HG02943 (cell line): Measurements from ENCODE around the gene PRDM16.

Experiments used
- ATAC-seq: cut with Tn5 transposase; IDR thresholded peaks from one replicate; pipeline ENCODE4 v1.9.1; 2021; ENCODE audit warnings: mild to moderate bottlenecking, low read depth, moderate library complexity; ENCODE audit not compliant: unreplicated experiment

PRDM16 gene

DNA sequence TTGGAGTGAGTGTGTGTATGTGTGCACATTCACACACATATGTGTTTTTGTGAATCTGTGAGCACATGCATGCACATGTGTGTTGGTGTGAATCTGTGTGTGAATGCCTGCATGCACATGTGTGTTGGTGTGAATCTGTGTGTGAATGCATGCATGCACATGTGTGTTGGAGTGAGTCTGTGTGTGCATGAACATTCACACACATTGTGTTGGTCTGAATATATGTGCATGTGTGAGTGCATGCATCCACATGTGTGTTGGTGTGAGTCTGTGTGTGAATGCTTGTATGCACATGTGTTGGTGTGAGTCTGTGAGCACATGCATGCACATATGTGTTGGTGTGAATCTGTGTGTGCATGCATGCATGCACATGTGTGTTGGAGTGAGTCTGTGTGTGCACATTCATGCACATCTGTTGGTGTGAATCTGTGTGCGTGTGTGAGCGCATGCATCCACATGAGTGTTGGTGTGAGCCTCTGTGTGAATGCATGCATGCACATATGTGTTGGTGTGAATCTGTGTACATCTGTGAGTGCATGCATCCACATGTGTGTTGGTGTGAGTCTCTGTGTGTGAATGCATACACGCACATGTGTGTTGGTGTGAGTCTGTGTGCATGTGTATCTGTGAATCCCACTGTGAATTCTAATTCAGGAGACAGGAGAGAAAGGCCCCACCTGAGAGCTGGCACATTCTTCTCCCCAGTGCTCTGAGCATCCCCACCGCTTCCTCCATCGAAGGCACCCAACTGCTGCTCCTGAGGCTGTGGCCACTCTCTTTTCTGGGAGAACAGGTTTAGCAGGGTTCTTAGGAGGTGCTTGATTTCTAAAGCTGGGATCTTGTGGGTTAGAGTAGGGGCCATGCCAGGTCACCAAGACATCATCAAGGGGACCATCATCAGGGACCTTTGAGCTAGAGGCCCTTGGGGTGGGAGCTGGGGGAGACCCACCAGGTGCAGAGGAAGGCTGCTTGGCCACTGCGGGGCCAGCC is 267.9 kb downstream of the PRDM16 start:
- no peak for ATAC-seq

DNA sequence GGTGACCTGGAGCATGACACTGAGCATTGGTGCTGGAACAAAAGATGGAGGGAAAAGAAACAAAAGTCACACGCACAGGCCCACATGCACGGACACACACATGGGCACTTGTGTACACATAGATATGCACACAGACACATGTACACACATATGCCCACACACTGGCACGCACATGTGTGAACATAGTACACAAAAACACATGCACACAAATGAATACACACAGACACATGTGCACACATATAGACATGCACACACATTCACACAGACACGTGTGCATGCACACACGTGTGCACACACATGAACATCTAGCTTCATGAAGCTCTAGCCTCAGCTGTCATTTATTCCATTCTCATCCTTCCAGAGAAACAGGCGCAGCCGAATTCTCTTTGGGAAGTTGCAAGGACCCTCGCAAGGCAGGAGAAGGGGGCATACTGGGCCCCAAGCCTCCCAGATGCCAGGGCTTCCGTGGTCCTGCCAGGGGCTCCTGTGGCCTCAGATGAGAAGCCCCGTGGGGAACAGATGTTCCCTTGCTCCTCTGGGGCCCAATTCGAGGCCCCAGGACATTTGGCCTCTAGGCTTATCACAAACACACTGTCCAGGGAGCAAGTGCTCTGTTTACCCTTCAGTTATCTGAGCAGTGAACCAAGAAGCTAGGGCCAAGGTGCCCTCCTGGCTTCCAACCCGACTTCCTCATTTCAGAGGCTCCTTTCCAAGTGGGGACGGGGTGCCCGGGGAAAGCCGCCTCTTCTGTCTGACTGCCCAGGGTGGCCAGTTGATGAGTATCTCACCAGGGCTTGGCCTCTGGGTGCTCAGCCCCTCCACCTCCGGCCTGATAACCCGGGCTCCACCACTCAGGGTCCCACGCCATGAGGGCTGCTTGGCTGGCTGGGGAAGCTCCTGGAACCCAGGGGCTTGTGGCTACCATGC is 269.1 kb downstream of the PRDM16 start:
- ATAC-seq = no peak

DNA sequence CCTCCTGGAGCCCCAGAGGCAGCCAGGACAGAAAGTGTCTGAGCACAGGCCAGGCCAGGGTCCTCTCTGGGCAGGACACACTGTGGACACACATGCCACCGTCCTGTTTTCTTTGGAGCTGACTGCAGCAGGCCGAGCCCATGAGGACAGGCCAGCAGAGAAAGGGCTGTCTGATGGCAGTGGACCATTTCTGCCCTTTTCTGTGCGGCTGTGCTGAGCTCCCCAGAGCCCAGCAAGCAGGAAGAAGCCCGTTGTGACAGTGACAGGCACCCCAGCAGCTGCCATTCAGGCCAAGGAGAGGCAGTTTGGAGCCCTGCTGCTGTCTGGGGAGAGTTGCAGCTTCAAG is 269.7 kb downstream of the PRDM16 start:
- ATAC-seq = no peak

DNA sequence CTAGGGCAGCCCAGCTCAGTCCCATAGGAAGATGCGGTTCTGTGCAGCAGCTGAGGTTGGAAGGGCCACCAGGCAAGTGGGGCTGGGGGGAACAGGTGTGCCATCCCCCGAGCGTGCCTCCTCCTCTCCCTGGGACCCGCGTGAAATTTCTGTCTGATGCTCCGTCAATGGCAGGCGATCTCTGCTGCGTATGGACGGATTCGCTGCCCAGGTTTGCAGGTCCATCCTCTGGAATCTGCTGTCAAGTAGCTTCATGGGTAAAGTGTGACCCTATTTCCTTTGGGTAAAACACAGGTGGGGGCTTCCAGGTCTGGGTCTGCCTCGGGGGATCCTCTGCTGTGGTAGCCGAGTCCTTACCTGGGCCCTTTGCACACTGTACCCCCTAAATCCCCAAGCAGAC is 270.9 kb downstream of the PRDM16 start:
- no peak for ATAC-seq

DNA sequence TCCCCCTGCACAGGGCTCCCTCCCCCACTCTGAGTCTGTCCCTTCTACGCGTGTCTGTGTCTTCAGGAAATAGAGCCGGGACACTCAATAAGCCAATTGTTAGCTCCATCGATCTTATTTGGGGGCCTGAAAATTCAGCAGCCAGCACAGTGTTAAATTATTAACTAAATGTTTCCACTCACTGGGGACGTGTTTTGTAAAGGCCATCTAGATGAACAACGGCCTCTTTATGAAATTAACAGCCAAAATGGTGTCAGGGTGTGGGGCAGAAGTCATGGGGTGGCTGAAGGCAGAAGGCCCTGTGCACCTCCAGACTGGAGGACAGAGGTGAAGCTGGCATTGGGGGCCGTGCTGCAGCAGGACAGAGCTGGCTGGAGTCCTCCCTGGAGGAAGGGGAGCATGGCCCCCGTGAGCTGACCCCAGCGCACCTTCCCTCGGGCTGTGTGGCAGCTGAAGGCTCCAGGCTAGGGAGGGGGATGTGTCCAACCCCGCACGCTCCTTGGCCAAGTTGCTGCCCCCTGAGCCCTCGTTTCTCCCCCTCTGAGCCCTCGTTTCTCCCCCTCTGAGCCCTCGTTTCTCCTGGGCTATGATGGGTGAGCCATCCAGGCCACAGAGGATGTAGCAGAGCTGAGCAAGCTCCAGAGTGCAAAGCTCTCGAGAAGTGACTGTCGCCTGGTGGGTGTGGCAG is 271.7 kb downstream of the PRDM16 start:
- no peak for ATAC-seq

DNA sequence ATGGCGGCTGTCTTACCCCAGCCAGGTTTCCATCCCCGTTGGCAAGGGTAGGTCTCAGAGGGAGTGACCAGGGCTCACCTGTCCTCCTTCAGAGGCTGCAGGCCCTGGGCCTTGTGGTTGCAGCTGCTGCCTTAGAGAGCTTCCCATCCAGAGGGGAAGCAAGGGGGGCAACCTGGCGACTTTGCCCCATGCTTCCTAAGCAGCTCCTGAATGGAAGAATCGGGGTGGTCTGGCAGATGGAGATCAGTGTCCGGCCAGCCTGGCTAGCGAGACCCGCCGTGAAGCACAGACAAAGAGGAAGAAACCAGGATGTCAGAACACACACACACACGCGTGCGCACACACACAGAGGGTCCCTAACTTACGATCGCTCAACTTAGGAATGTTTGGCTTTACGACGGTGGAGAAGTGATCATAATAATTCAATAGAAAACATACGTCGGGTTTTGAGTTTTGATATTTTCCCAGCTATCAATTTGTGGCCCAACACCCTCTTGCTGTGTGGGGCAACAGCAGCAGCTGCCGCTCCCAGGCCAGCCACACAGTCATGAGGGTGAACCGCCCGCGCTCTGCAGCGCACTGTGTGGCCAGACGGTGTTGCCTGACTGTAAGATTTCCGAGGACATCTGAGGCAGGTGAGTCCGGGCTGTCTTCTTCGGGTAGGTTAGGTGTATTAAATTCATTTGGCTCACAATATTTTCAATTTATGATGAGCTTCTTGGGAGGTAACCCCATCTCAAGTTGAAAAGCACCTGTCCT is 272.4 kb downstream of the PRDM16 start:
- no peak for ATAC-seq

DNA sequence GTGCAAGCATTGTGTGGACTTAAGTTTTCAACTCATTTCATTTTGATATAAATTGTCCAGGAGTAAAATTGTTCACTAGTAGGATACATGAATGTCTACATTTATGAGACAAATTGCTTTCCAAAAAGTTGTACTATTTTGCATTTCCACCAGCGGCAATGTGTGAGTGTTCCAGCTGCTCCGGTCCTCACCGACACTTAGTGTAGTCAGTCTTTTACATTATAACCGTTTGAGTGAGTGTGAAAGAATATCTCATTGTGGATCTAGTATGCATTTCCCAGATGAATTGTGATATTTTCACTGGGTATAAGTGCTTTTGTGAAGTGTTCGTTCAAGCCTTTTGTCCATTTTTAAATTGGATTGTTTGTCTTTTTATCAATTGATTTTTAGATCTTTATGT is 274.0 kb downstream of the PRDM16 start:
- ATAC-seq = no peak

DNA sequence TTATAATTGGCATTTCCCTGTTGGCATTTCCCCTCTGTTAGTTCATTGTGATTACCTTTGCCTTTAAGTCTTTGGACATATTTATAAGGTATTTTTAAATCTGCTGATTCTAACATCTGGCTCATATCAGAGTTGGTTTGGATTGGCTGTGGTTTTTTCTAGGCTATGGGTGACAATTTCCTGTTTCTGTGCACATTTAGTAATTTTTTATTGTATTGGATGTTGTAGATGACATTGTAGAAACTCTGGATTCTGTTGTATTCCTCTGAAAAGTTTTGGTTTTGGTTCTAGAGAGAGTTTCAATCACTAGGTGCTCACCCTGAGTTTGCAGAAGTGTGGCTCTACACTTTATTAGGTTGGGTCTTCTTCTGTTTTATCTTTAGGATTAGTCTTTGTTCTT is 275.4 kb downstream of the PRDM16 start:
- no peak for ATAC-seq

DNA sequence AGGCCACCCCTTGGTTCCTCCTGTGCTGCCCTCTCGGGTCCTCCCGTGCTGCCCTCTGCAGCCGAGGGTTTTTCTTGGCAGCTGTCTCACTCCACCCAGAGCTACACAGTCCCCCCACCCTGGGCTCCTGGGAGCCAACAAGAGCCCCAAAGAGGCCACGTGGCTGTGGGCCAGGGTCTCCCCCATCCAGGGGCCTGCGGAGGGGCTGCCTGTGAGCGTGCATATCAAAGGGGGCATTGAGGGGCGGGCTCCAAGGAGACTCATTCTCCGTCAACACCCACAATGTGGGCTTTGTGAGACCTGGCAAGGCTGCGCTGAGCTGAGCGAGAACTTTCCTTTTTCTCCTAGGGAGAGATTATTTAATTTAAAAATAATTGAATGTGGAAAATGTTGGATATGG is 276.8 kb downstream of the PRDM16 start:
- ATAC-seq = no peak

DNA sequence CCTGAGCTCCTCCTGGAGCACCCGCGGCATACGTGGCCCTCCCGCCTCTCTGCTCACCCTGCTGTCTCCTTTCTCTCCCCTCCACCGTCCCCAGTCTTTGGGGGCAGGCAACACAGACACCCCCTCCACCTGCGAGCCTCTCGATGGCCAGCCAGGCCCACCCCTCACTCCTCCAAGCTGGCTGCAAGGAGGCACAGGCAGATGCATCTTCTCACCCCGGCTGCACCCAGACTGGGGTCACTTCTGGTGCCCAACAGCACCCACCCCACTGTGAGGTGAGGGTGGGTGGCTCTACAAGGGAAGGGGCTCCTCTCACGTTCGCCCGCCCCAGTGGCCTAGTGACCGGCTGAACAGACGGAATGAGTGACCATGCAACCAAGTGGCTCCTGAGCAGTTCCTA is 277.5 kb downstream of the PRDM16 start:
- ATAC-seq = no peak

DNA sequence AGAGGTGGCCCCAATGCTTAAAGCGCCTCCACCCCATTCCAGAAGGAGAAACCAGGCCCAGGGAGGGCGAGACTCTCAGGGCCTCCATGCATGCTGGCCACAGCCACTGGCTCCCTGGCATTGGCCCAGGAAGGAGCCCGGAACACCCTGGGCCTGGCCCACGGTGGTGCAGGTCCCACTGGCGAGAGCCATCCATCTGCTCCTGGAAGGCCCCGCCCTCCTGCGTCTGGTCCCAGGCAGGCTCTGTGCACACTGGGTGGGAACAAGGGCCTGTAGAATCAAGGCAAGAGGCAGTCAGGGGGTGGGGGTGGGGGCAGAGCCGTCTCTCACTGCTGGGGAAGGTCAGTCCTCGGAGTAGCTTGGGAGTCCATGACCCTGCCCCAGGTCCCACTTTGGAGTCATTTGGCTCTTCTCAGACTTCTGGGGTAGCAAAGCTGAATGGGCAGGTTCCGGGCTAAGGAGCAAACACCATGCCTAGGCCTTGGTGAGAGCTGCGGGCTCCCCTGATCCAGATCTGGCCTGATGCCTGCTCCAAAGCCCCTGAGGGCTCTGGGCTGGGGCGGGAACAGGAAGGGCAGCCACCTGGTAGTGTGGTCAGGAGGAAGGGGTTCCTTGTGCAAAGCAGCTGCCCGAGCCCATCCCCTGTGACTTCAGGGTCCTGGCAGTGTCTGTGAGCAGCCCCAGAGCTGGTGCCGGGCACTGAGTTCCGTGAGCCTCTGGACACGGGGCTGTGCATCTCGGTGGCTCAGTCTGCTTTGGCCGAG is 278.4 kb downstream of the PRDM16 start:
- no peak for ATAC-seq

DNA sequence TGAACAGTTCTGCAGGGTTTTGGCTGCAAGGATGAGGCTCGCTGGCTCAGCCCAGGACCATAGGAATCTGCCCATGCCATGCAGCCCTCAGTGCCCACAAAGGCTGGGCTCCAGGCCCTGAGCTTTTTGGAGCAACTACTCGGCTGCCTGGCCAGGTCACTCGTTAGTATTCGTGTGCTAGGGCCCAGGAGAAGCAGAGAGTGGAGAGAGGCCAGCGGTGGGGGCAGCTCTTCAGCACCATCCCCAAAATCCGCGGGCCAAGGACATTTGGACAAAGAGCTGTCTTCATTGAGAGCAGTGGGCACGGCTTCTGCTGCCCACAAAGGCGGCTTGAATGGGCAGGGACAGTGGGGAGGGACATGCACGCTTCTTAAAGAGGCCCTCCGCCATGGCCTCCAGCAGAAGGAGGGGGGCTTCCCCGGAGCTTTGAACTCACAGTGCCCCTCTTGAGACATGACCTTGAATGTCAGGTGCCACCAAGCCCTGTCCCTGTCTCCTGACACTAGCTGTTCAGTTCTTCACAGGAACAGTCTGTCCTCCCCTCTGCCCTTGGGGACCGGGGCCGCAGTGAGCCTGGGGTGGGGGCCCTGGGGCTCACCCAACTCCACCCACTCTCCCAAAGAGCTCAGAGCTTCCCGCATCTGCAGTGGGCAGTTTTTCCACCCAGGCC is 279.3 kb downstream of the PRDM16 start:
- ATAC-seq = no peak

DNA sequence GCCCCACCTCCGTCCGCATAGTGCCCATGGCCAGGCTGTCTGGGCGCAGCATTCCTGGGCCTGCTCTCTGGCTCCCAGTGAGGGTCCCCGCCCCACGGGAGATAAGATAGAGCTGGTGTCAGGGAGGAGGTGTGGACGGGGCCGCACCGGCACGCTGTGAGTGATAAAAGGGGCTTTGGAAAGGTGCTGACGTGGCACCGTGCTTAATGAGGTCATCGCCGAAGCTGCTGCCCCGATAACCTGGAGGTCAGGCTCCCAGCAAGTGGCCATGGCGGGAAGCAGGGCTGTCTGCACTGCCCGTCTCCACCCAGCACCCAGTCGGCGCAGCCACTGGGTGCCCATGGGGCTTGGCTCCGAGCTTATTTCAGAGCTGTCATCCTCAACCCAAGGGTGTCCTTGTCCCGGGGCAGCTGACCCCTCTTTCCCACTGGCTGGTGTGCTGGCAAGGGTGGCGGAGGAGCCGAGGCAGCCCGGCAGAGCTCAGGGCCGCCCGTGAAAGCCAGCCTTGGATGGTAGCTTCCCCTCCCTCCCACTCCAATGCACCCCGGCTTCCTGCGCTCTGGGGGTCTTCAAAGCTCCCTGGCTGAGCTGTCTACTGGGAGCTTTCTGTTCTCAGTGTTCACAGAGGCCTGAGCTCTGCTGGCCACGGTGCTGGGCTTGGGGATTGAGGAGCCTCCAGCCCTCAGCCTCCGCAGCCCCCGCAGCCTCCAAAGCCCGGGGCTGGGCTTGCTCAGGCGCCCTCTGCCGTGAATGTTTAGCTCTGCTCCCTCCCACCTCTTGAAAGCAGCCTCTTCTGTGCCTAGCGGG is 280.4 kb downstream of the PRDM16 start:
- no peak for ATAC-seq

DNA sequence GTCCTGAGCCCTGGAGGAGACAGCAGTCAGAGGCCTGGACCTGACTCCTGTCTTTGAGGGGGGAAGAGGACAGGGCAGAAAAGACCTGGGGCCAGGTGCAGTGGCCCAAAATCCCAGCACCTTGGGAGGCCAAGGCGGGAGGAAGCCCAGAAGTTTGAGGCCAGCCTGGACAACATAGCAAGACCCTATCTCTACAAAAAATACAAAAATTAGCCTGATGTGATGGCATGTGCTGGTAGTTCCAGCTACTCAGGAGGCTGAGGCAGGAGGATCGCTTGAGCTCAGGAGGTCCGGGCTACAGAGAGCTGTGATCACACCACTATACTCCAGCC is 280.9 kb downstream of the PRDM16 start:
- no peak for ATAC-seq

DNA sequence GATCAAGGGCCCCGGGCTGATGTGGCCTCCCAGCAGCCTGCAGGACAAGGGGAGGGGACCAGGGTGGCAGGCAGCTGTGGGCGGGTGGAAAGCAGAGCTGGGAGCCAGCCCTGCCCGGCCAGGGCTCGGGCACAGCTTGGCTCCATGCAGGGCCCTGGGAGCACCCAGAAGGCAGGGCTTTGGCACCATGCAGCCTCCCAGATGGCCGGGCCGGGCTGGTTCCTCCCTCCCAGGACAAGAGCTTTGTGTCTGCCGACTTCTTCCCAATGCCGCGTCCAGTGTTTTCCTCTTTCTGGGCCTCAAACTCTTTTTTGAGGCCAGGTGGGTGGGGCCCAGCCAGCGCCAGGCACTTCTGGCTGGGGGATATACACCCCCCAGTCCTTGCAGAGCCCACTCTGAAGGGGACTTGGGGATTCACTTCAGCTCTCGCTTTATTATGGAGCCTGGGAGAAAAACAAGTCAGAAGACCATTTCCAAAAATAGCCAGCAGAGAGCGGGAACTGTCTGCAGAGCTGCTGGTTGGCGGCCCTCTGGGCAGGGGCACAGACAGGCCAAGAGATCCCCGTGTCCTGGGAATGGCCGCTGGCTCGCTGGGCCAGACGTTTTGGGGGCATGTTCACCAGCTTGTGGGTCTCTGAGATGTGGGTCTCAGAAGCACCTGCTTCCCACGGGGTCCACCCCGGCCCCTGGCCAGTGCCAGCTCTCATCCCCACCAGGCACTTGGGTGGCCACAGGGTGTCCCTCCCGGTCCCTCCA is 281.7 kb downstream of the PRDM16 start:
- no peak for ATAC-seq

DNA sequence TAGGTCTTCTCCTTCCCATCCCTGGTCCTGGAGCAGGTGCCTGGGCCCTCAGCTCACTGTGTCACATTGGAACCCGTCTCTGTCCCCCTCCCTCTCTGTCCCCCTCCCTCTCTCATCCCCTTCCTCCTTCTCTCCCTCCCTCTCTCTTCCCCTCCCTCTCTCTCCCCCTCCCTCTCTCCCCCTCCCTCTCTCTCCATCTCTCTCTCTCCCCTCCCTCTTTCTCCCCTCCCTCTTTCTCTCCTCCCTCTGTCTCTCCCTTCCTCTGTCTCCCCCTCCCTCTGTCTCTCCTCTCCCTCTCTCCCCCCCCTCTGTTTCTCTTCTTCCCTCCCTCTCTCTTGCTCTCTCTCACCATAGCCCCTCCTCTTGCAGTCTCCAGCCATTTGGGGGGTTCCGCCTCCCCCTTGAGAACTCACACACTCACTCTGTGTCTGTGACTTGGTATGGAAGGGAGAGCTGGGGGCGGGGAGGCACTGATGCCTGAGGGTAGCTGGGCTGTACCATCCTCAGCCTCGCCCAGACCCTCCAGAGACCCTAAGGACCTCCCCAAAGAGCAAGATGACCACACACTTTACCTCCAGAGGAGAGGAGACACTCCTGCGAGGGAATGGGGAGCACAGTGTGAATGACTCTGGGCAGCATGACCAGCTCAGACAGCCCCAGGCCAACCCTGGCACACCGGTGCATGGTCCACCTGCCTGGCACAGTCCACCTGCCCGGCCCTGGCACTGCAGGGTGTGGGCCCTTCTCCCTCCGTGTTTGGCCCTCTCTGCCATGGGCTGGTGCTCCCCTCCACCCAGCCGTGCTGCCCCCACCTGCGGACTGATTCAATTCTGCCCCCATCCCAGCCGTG is 282.7 kb downstream of the PRDM16 start:
- ATAC-seq = no peak
